RWPE1 (cell line): ENCODE data around the gene SORCS1.

ENCODE experiments used
- CTCF ChIA-PET: fragments of 350-600 bp; sonication (Branson Sonifier 250); formaldehyde crosslinking; extraction: SDS; loops from one replicate; lab custom pipeline; 2021; lab: Yijun Ruan, JAX
- POLR2A ChIA-PET: fragments of 400-600 bp; formaldehyde crosslinking; extraction: SDS; loops from one replicate; lab custom pipeline; 2020; ENCODE audit warnings: antibody characterized with exemption; ENCODE audit not compliant: low non-redundant PET; lab: Yijun Ruan, JAX
- DNase-seq: peaks from one replicate; pipeline ENCODE4 v3.0.0; 2012; ENCODE audit warnings: low spot score
- H3K27ac ChIP-seq: fragments of 450-650 bp; 2 replicates; pipeline ENCODE4 v1.5.1; 2017
- TF ChIP-seq, protein P1 (sequence below): fragments of 450-650 bp; conservative IDR thresholded peaks from 2 replicates; pipeline ENCODE4 v1.5.1; 2017; ENCODE audit warnings: low read depth, mild to moderate bottlenecking

The SORCS1 gene

DNA sequence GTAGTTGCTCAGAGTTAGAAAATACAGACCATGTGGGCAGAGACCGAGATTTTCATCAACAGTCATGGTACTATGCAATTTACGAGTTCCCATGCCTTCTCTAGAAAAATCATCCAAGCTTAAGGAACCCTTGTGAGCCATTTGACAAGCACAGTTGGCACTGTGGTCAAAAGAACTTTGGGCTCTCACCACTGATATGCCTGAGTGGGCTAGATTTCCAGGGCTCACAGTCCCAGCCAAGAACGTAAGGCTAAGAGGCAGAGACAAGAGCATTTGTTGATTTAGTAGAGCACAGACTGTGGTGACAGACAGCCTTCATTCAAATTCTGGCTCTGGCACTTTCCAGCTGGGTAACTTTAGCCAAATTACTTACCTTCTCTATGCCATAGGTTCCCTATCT lies 407.0 kb downstream of the SORCS1 start:
- POLR2A ChIA-PET = no interaction called here
- CTCF ChIA-PET = interaction anchor here (0.6 kb wide), 1 partner anchor 125 kb away, joined by 3 read pairs; no protein-coding TSS in a partner anchor
- no peak for DNase-seq
- TF ChIP-seq, protein P1, sequence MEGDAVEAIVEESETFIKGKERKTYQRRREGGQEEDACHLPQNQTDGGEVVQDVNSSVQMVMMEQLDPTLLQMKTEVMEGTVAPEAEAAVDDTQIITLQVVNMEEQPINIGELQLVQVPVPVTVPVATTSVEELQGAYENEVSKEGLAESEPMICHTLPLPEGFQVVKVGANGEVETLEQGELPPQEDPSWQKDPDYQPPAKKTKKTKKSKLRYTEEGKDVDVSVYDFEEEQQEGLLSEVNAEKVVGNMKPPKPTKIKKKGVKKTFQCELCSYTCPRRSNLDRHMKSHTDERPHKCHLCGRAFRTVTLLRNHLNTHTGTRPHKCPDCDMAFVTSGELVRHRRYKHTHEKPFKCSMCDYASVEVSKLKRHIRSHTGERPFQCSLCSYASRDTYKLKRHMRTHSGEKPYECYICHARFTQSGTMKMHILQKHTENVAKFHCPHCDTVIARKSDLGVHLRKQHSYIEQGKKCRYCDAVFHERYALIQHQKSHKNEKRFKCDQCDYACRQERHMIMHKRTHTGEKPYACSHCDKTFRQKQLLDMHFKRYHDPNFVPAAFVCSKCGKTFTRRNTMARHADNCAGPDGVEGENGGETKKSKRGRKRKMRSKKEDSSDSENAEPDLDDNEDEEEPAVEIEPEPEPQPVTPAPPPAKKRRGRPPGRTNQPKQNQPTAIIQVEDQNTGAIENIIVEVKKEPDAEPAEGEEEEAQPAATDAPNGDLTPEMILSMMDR = no peak
- no peak overlapping the region for H3K27ac ChIP-seq

DNA sequence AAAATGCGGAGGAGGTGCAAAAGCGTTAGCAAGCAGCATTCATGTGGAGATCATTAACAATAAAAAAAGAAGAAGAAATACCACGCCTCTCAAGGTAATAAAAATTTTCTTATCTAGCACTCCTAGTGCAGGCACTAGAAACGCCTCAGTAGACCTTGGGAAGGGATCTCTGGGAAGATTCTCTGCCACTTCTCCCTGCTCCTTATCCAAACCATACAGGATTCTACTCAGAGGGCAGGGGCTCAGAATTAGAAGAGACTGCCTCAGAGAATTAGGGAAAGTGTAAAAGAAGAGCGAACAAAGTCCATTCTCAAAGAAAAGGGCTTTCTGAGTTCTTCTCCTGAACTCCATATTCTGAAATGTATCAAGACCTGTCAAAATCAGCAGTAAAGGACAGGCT lies 413.4 kb downstream of the SORCS1 start:
- no peak for DNase-seq
- TF ChIP-seq, protein P1 = no peak
- no peak overlapping the region for H3K27ac ChIP-seq
- ChIA-PET POLR2A (no interaction called here), CTCF (no interaction called here)

DNA sequence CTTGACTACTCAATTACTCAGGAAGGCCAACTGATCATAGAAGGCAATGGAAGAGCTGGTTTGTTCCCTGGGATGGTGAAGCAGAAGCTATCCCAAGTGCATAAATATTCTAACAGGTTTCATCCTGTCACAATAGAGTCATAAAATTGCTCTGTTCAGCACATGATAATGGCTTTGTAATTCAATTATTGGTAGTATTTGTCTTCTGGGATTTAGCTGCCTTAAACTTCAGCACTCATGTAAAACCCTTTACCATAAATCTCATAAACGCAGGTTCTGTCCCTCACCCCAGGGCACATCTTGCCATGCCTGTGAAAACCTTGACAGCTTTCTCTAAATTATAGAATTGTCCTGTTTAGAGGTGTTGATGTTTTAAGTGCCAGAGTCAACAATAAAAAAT lies 417.6 kb downstream of the SORCS1 start:
- no peak for DNase-seq
- H3K27ac ChIP-seq = no peak overlapping the region
- POLR2A ChIA-PET = no interaction called here
- TF ChIP-seq, protein P1 = no peak
- CTCF ChIA-PET = no interaction called here

DNA sequence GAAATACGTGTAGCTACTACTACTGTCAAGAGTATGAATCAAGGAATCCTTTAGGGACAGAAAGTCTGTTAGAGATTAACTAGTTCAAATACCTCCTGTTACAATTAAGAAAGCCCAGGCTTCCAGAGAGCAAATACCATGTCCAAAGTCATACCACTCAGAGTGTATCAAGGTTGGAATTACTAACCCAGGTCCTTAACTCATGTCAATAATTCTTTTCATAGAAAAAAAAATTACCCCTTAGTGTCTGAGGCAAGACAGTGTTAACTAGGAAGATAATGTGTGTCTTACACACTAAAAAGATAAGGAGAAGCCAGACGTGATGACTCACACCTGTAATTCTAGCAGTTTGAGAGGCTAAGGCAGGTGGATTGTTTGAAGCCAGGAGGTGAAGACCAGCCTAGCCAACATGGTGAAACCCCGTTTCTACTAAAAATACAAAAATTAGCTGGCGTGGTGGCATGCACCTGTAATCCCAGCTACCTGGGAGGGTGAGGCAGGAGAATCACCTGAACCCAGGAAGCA lies 423.4 kb downstream of the SORCS1 start:
- no peak for DNase-seq
- CTCF ChIA-PET = interaction anchor here (0.7 kb wide), 1 partner anchor 200 kb away, joined by 3 read pairs; no protein-coding TSS in a partner anchor
- POLR2A ChIA-PET = no interaction called here
- H3K27ac ChIP-seq = no peak overlapping the region
- TF ChIP-seq, protein P1 = no peak

DNA sequence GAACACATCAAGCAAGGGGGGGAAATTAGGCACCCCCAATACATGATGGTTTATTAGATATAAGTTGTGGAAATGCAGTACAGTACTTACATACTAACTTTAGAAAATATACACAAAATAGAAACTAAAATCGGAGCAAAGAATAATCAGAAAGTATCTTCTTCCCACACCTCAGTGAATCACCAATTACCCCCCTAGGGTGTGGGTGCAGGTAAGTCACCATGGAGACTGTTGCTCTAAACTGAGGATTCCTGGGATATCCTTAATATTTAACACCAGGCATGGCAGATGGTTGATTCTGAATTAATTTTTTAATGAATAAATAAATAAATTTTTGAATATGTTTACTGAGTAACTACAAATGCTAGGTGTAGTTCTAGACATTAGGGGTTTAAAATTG lies 424.4 kb downstream of the SORCS1 start:
- POLR2A ChIA-PET = no interaction called here
- no peak overlapping the region for H3K27ac ChIP-seq
- TF ChIP-seq, protein P1 = no peak
- CTCF ChIA-PET = interaction anchor here (0.5 kb wide), 1 partner anchor 70 kb away, joined by 4 read pairs; no protein-coding TSS in a partner anchor
- DNase-seq = no peak

DNA sequence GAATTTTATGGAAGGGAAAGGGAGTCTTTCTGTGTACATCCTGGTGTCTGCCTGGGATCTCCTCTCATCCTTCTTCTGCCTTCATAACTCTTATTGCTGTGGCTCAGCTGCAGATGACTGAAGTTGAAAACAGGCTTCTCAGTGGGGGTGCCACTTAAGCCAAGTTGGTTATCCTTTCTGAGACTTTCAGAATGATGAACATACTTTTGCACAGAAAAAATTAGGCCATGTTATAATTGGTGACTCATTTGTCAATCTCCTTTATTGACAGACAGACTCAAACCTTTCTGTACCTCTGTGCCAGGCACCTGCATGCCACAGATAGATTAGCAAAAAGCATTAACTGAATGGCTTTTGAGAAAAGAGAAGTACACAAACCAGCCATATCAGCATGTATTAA lies 430.3 kb downstream of the SORCS1 start:
- H3K27ac ChIP-seq = no peak overlapping the region
- no peak for DNase-seq
- CTCF ChIA-PET = no interaction called here
- TF ChIP-seq, protein P1 = no peak
- POLR2A ChIA-PET = no interaction called here
